PFSK-1 (cell line): ENCODE data around the gene CDK13.

Experiments
- FOXP2 ChIP-seq: optimal IDR thresholded peaks from 2 replicates; pipeline ENCODE3; 2011; ENCODE audit warnings: borderline replicate concordance, control low read depth, inconsistent platforms; ENCODE audit not compliant: insufficient read depth; ENCODE audit errors: extremely low read length, extremely low read depth
- POLR2AphosphoS5 ChIP-seq: IDR thresholded peaks from 2 replicates; pipeline ENCODE4 v1.6.1; 2012; ENCODE audit warnings: low read depth, mild to moderate bottlenecking, control low read depth, low read length, moderate library complexity
- REST ChIP-seq, 2 experiments: IDR thresholded peaks; 2 replicates each; pipeline versions ENCODE4 v1.6.1 to v1.8.0; 2011 to 2012; ENCODE audit warnings: low read depth in 2 of 2, low read length in 2 of 2, control low read depth in 1 of 2, inconsistent platforms in 1 of 2, mild to moderate bottlenecking in 1 of 2, moderate library complexity in 1 of 2; ENCODE audit not compliant: insufficient read depth in 1 of 2
- SIN3A ChIP-seq: IDR thresholded peaks from 2 replicates; pipeline ENCODE4 v1.6.1; 2012; ENCODE audit warnings: mild to moderate bottlenecking, low read length, moderate library complexity, borderline replicate concordance; ENCODE audit not compliant: insufficient read depth
- TAF1 ChIP-seq: IDR thresholded peaks from 2 replicates; pipeline ENCODE4 v1.6.1; 2012; ENCODE audit warnings: low read length, control low read depth, borderline replicate concordance; ENCODE audit not compliant: insufficient read depth

Gene CDK13

GRCh38 chr7:40098810-40099209 lies 148.8 kb downstream of the CDK13 start:
- TF ChIP-seq REST (IDR thresholded peaks at IDR 0.05; ENCODE audit: insufficient read depth in 1 of 2, low read depth in 2 of 2, low read length in 2 of 2) (no peak), TAF1 (no peak), POLR2AphosphoS5 (no peak), SIN3A (no peak), FOXP2 (no peak)

GRCh38 chr7:40099837-40100236 lies 149.8 kb downstream of the CDK13 start:
- no peak for TF ChIP-seq POLR2AphosphoS5
- no peak for TF ChIP-seq FOXP2
- TF ChIP-seq SIN3A: no peak
- TF ChIP-seq REST (IDR thresholded peaks at IDR 0.05; ENCODE audit: insufficient read depth in 1 of 2, low read depth in 2 of 2, low read length in 2 of 2): no peak
- TF ChIP-seq TAF1: no peak

- TF ChIP-seq SIN3A (no peak), FOXP2 (no peak), REST (IDR thresholded peaks at IDR 0.05; ENCODE audit: insufficient read depth in 1 of 2, low read depth in 2 of 2, low read length in 2 of 2) (no peak), TAF1 (no peak), POLR2AphosphoS5 (no peak)
Measured at GRCh38 chr7:40101201-40101600, 151.1 kb downstream of the CDK13 start.

GRCh38 chr7:40102897-40103296 lies 152.8 kb downstream of the CDK13 start:
- no peak for TF ChIP-seq SIN3A
- TF ChIP-seq FOXP2: no peak
- no peak for TF ChIP-seq REST (IDR thresholded peaks at IDR 0.05; ENCODE audit: insufficient read depth in 1 of 2, low read depth in 2 of 2, low read length in 2 of 2)
- no peak for TF ChIP-seq POLR2AphosphoS5
- no peak for TF ChIP-seq TAF1

GRCh38 chr7:40105879-40106473 lies 155.9 kb downstream of the CDK13 start:
- no peak for TF ChIP-seq POLR2AphosphoS5
- no peak for TF ChIP-seq SIN3A
- no peak for TF ChIP-seq FOXP2
- TF ChIP-seq TAF1: no peak
- TF ChIP-seq REST (IDR thresholded peaks at IDR 0.05; ENCODE audit: insufficient read depth in 1 of 2, low read depth in 2 of 2, low read length in 2 of 2): no peak
